HS-5 (cell line): ENCODE data around the gene ITIH5.

Source experiments
- DNase-seq: peaks from one replicate; pipeline ENCODE4 v3.0.0-alpha.2; 2012; ENCODE audit warnings: low read depth

Gene ITIH5

GRCh38 chr10:7518693-7519092, 148.1 kb downstream of the ITIH5 start:
- DNase-seq = no peak

- DNase-seq = no peak
These were observed 151.3 kb downstream of the ITIH5 start for GRCh38 chr10:7515439-7515838.

GRCh38 chr10:7513936-7514335, 152.8 kb downstream of the ITIH5 start:
- DNase-seq = no peak

- no peak for DNase-seq
These were observed 153.3 kb downstream of the ITIH5 start for GRCh38 chr10:7513455-7513854.

GRCh38 chr10:7512487-7512886, 154.3 kb downstream of the ITIH5 start:
- no peak for DNase-seq

GRCh38 chr10:7511612-7512011, 155.2 kb downstream of the ITIH5 start:
- DNase-seq = no peak
